Activated CD4-positive, alpha-beta T cell treated with anti-CD3 and anti-CD28 coated beads, Interleukin-2, Interleukin-6, amounts not matched to agents 100 ng/mL and 50 ng/mL, durations not matched to agents 16 hours and 8 hours (primary cell): Measurements from ENCODE around the gene MYO3B.

ENCODE experiments used
- DNase-seq: peaks from one replicate; pipeline ENCODE4 v3.0.0-alpha.2; 2020

The MYO3B gene

GRCh38 chr2:170237572-170238120 lies 59.7 kb downstream of the MYO3B start:
- DNase-seq = no peak

DNA sequence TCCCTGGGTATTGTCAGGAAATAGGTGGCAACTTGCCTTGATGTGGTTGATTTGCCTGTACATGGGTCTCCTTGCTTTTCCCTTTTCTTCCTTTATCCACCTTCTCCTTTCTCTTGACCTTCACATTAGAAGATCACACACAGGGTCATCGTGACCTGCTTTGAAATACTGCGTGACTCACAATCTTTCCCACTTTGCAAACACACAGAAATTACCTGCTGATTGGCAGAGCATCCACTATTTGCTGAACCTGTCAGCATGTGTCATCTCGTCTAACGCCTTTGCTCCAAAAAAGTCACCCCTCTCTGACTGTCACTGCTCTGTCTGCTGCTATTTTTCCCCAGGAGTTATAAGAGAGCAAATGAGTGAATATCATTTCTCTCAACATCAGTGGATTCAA lies 60.8 kb downstream of the MYO3B start:
- DNase-seq = no peak

- DNase-seq = no peak
Measured at GRCh38 chr2:170240629-170241028, 62.7 kb downstream of the MYO3B start.

- DNase-seq = no peak
Measured at GRCh38 chr2:170241756-170242155, 63.8 kb downstream of the MYO3B start.

- no peak for DNase-seq
Measured at GRCh38 chr2:170243118-170243837, 65.3 kb downstream of the MYO3B start.

- no peak for DNase-seq
Measured at GRCh38 chr2:170243898-170244297, 66.0 kb downstream of the MYO3B start.

GRCh38 chr2:170244555-170244954 lies 66.6 kb downstream of the MYO3B start:
- no peak for DNase-seq

GRCh38 chr2:170245312-170245711 lies 67.4 kb downstream of the MYO3B start:
- DNase-seq = no peak

- no peak for DNase-seq
Measured at GRCh38 chr2:170247333-170247732, 69.4 kb downstream of the MYO3B start.

DNA sequence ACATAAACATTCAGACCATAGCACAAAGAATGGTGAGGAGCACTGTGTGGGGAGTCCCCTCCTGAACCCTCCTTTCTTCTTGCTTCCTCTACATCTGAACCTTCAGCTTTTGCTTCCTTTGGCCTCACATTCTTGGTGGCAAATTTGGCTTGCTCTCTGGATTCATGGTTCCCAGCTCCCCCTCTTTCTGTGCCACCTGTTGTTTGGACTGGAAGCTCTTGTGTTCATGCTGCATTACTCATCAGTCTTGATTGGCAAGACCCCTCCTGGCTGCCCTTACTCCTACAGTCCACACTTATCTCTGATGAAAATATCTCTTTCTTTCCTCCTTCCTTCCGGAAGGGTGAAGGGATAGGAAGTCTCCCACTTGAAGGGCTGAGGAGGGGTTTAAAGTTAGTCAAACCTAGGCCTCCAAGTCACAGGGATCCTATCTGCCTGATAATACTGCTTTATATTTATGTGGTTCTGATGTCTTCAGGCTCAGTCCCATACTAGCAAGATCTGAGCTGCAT lies 70.0 kb downstream of the MYO3B start:
- no peak for DNase-seq

GRCh38 chr2:170248574-170249393 lies 70.8 kb downstream of the MYO3B start:
- DNase-seq = no peak

DNA sequence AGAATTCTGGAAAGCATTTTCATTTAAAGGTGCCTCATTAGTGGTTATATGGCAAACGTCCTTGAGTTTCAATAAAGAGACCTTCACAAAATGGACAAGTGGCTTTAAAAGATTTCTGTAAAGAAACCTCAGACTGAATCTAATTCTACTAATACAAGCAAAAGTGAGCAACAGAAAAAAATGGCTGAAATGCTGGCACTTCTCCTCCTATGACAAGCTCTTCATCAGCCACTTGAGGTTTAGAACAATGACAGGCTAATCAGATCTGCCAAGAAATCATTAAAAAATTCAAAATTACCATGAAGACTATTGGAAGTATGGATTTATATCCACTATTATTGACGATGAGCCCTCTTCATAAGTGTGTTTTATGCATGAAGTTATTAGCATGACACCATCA lies 71.8 kb downstream of the MYO3B start:
- no peak for DNase-seq

- DNase-seq = no peak
Measured at GRCh38 chr2:170250584-170250983, 72.6 kb downstream of the MYO3B start.

- DNase-seq = no peak
Measured at GRCh38 chr2:170252414-170252813, 74.5 kb downstream of the MYO3B start.

DNA sequence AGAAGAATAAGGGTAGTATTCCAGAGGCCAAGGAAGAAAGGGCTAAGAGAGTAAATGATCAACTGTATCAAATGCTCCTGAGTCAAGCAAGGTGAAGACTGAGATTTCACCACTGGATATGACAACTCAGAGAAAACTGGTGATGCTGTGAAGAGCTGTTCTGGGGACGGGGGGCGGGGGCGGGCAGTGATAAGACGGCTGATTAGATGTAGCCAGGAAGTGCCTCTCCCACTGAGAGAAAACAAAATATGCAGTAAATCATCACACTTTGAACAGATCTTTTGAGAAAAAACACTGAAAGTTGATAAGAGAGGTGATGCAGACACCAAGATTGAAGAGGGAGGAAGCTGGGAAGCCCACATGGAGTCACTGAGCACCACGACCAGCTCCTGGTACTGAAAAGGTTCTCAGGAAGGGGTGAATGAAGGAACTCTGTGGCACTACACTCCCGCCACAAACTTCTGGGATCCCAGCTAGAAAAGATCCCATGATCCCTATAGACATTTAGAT lies 75.8 kb downstream of the MYO3B start:
- no peak for DNase-seq

DNA sequence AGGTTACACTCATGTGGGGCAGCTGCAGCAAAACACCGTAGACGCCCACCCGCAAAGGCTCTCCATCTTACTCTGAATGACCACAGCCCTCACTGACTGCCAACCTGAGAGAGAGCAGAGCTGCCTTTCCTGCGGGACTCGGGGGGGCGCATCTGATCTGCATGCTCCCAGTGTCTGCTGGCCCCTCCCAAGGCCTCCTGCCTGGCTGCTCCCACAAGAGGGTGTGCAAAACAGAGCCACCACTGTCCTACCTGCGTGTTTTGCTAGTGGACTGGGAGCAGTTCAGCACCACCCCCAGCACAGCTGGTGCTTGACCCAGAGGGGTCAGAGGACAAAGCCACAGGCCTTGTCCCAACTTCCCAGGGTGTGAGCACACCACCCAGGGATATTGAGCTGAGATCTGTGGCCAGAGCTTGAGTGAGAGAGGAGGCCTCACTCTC lies 76.4 kb downstream of the MYO3B start:
- no peak for DNase-seq

GRCh38 chr2:170255137-170255536 lies 77.2 kb downstream of the MYO3B start:
- DNase-seq = no peak

GRCh38 chr2:170255971-170256370 lies 78.0 kb downstream of the MYO3B start:
- no peak for DNase-seq

- DNase-seq = no peak
Measured at GRCh38 chr2:170258382-170258781, 80.4 kb downstream of the MYO3B start.

GRCh38 chr2:170260188-170260587 lies 82.2 kb downstream of the MYO3B start:
- DNase-seq = no peak

DNA sequence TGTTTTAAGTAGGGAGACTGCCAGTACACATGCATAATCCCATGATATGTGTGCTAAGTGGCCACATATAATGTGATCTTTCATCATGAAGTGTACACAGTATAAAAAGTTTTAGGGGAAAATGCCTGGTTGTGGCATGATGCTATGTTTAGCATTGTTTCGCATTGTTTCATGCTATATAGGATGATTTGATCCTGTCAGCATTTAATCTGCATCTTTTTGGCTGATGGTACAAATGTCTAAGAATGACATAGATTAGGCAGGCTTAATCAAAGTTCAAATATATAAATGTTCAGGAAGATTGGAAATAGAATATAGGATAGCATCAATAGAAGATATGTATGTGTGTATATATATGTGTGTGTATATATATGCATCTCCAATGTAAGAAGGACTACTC lies 83.6 kb downstream of the MYO3B start:
- DNase-seq = no peak

GRCh38 chr2:170262343-170262742 lies 84.4 kb downstream of the MYO3B start:
- no peak for DNase-seq

DNA sequence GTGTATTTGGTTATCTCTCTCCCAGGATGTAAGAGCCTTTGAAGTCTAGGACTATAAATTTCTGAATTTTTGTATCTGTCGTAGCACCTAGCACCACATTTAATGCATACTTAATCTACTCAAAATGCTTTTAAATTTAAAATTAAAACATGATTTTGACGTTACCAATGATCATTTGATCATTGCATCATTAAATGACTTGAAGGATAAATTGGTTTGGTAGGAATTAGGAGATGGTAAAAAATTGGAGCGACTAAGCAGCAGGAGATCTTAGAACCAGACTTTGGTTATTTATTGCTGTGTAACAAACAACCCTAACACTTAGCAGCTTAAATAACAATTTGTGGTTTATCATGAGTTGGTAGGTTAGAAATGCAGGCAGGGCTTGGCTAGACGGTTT lies 84.9 kb downstream of the MYO3B start:
- no peak for DNase-seq
